Endothelial cell of umbilical vein (primary cell): ENCODE results near the gene MYZAP. TPM values are rescaled to one million over a fixed set of nuclear protein-coding genes. Genes with fewer than 3 reads are reported as not detected.

Source experiments
- BruUV-seq: library from RNA; stranded (reverse); fragments of 400-500 nt; replicated peaks from 2 replicates; lab custom pipeline; 2021; lab: Mats Ljungman, UMichigan
- CTCF ChIA-PET: fragments of 300-600, 350-600 bp; sonication (Branson Sonifier 250); formaldehyde crosslinking; loops from one replicate; lab custom pipeline; 2021; ENCODE audit warnings: antibody characterized with exemption, inconsistent platforms; lab: Charles Lee
- POLR2A ChIA-PET: fragments of 300-600, 350-600 bp; sonication (Branson Sonifier 250); formaldehyde crosslinking; loops from one replicate; lab custom pipeline; 2021; ENCODE audit warnings: antibody characterized with exemption, inconsistent platforms; lab: Charles Lee
- DNase-seq: peaks from one replicate; pipeline ENCODE4 v3.0.0-alpha.2; 2011; ENCODE audit warnings: low read depth, low spot score
- FAIRE-seq: peaks from 2 replicates; lab custom pipeline; 2011; peaks lifted over from hg19 to GRCh38; lab: Jason Lieb, UNC
- H2AFZ ChIP-seq: 2 replicates; pipeline ENCODE4 v1.6.0; 2012; ENCODE audit warnings: low read depth, low read length, control low read depth, inconsistent platforms
- H3K27ac ChIP-seq: 2 replicates; pipeline ENCODE4 v1.5.1; 2011; ENCODE audit warnings: low read depth, mild to moderate bottlenecking, control low read depth, low read length, moderate library complexity; ENCODE audit not compliant: insufficient read depth
- H3K27me3 ChIP-seq, 2 experiments: 2 replicates each; pipeline versions ENCODE4 v1.6.0 to v1.6.1; 2011; ENCODE audit warnings: low read length in 2 of 2, mixed read lengths in 1 of 2; ENCODE audit not compliant: control insufficient read depth in 2 of 2, insufficient read depth in 2 of 2
- H3K36me3 ChIP-seq, 2 experiments: 2 replicates in 1 of 2; 3 replicates in 1 of 2; pipeline ENCODE4 v1.5.1; 2011; ENCODE audit warnings: low read length in 2 of 2, mild to moderate bottlenecking in 1 of 2, moderate library complexity in 1 of 2; ENCODE audit not compliant: control insufficient read depth in 2 of 2, insufficient read depth in 2 of 2; ENCODE audit errors: extremely low read depth in 1 of 2
- H3K4me1 ChIP-seq: 3 replicates; pipeline ENCODE4 v1.5.1; 2011; ENCODE audit warnings: mild to moderate bottlenecking, low read length; ENCODE audit not compliant: control insufficient read depth, insufficient read depth; ENCODE audit errors: extremely low read depth
- H3K4me2 ChIP-seq: 2 replicates; pipeline ENCODE4 v1.6.1; 2011; ENCODE audit warnings: low read length, control low read depth, mixed read lengths; ENCODE audit not compliant: insufficient read depth
- H3K4me3 ChIP-seq, 3 experiments: fragments of 200-600 bp in 1 of 3; sonication (generic), shearing (Covaris generic) in 1 of 3; replicated peaks in 1 of 3; 2 replicates each; pipeline ENCODE4 v1.5.1; 2011 to 2016; ENCODE audit warnings: control low read depth in 3 of 3, low read length in 3 of 3, mild to moderate bottlenecking in 2 of 3, inconsistent platforms in 1 of 3, low read depth in 1 of 3, moderate library complexity in 1 of 3; ENCODE audit not compliant: insufficient read depth in 1 of 3
- H3K79me2 ChIP-seq: 2 replicates; pipeline ENCODE4 v1.6.0; 2012; ENCODE audit warnings: low read length, inconsistent platforms; ENCODE audit not compliant: control insufficient read depth, insufficient read depth
- H3K9ac ChIP-seq: replicated peaks from 2 replicates; pipeline ENCODE3; 2011; ENCODE audit warnings: low read length, control low read depth; ENCODE audit not compliant: insufficient read depth; ENCODE audit errors: extremely low read depth
- H3K9me1 ChIP-seq: replicated peaks from 3 replicates; pipeline ENCODE4 v1.6.0; 2011; ENCODE audit warnings: mild to moderate bottlenecking, low read length; ENCODE audit not compliant: control insufficient read depth, insufficient read depth; ENCODE audit errors: extremely low read depth
- H3K9me3 ChIP-seq: replicated peaks from 2 replicates; pipeline ENCODE4 v1.5.1; 2012; ENCODE audit warnings: low read length, inconsistent platforms; ENCODE audit not compliant: control insufficient read depth, insufficient read depth
- H4K20me1 ChIP-seq: replicated peaks from 2 replicates; pipeline ENCODE3; 2011; ENCODE audit warnings: mild to moderate bottlenecking, low read length; ENCODE audit not compliant: control insufficient read depth, insufficient read depth; ENCODE audit errors: extremely low read depth
- EZH2 ChIP-seq: IDR thresholded peaks from 2 replicates; pipeline ENCODE4 v1.6.1; 2012; ENCODE audit warnings: borderline replicate concordance, low read depth, mild to moderate bottlenecking, moderate library complexity, low read length, inconsistent platforms; ENCODE audit not compliant: severe bottlenecking
- FOS ChIP-seq: IDR thresholded peaks from 2 replicates; pipeline ENCODE4 v1.6.1; 2011; ENCODE audit warnings: mild to moderate bottlenecking, low read length, moderate library complexity, borderline replicate concordance; ENCODE audit not compliant: insufficient read depth
- GATA2 ChIP-seq: IDR thresholded peaks from 2 replicates; pipeline ENCODE4 v1.7.0; 2011; ENCODE audit warnings: low read depth, mild to moderate bottlenecking, moderate library complexity, mixed read lengths, low read length; ENCODE audit not compliant: insufficient read length, insufficient read depth
- JUN ChIP-seq: IDR thresholded peaks from 2 replicates; pipeline ENCODE4 v1.6.1; 2011; ENCODE audit warnings: borderline replicate concordance, low read depth; ENCODE audit not compliant: insufficient read length, insufficient read depth
- MYC ChIP-seq: IDR thresholded peaks from one replicate; pipeline ENCODE4 v1.6.1; 2011; ENCODE audit warnings: mild to moderate bottlenecking, low read depth, low read length
- POLR2A ChIP-seq: IDR thresholded peaks from 2 replicates; pipeline ENCODE4 v1.6.1; 2012; ENCODE audit warnings: low read depth, mild to moderate bottlenecking, control low read depth, low read length
- POLR2AphosphoS5 ChIP-seq: IDR thresholded peaks from 2 replicates; pipeline ENCODE4 v1.6.1; 2012; ENCODE audit warnings: low read depth, mild to moderate bottlenecking, control low read depth, low read length, moderate library complexity; ENCODE audit not compliant: insufficient read depth
- dilution Hi-C: fragments of 300-500 bp; cut with MboI; formaldehyde crosslinking; loops from one replicate; pipeline ENCODE4 v1.15.0; 2019; ENCODE audit warnings: low sequenced_read_pairs; ENCODE audit not compliant: extremely low pct_ligation_motif_present
- intact Hi-C: fragments of 100-400 bp; cut with micrococcal nuclease; formaldehyde crosslinking; loops from one replicate; pipeline ENCODE4 v1.10.0; 2022
- polyA plus RNA-seq, 4 experiments: library from polyadenylated mRNA; depleted of rRNA in 3 of 4; stranded (reverse) in 3 of 4; unstranded in 1 of 4; fragments of >200 nt; gene quantifications; 2 replicates each; pipeline versions ENCODE4 v1.2.1 to v1.2.3, GENCODE V29; 2011 to 2012; ENCODE audit warnings: missing spikeins in 1 of 4
- total RNA-seq: library from RNA; stranded (reverse); gene quantifications from 2 replicates; pipeline ENCODE4 v1.2.3, GENCODE V29; 2021
- TF ChIP-seq, protein P1 (sequence below), 2 donors: IDR thresholded peaks; 1 replicate in 1 of 2; 2 replicates in 1 of 2; pipeline ENCODE4 v1.5.1; 2011; ENCODE audit warnings: low read length in 2 of 2, mild to moderate bottlenecking in 2 of 2, moderate library complexity in 2 of 2, control low read depth in 1 of 2, inconsistent platforms in 1 of 2, low read depth in 1 of 2; ENCODE audit not compliant: insufficient read depth in 1 of 2; ENCODE audit errors: extremely low read depth in 1 of 2

Gene MYZAP
- total and polyA plus RNA-seq, 2 donors (not counting 3 experiments of a cell fraction or from before 2014, with no cell fraction given) = 6.3 to 8.1 TPM

DNA sequence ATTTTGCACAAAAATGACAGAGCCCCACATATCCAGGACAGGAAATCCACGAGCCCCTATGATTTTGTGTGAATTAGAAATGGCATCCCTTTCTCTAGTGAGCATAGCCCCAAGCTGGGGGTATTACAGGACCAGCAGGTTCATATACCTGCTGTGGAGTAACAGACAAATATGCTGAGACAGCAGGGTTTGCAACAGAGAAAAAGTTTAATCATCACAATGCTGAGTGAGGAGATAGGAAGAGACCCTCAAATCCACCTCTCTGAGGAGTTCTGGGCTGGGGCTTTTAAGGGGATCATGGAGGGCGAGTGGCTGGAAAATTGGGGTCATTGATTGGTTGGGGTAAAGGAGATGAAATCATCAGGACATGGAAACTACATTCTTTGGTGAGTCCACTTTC is 8.4 kb upstream of the MYZAP start:
- FAIRE-seq (no peak), DNase-seq (no peak)
- Histone ChIP-seq H3K9me3 (no peaks in the 10 kb centered on the region), H3K79me2 (no peaks in the 10 kb centered on the region), H2AFZ (no peak overlapping the region), H3K36me3 (no peaks in the 10 kb centered on the region), H3K4me3 (no peak overlapping the region), H3K27me3 (no peaks in the 10 kb centered on the region), H3K9me1 (no peaks in the 10 kb centered on the region), H3K9ac (no peak overlapping the region), H3K4me2 (no peak overlapping the region), H4K20me1 (no peaks in the 10 kb centered on the region), H3K27ac (no peak overlapping the region), H3K4me1 (peaks cover 21% of the 10 kb centered on the region)
- intact Hi-C loops (no loop called here), dilution Hi-C loops (no loop called here)
- TF ChIP-seq, protein P1, sequence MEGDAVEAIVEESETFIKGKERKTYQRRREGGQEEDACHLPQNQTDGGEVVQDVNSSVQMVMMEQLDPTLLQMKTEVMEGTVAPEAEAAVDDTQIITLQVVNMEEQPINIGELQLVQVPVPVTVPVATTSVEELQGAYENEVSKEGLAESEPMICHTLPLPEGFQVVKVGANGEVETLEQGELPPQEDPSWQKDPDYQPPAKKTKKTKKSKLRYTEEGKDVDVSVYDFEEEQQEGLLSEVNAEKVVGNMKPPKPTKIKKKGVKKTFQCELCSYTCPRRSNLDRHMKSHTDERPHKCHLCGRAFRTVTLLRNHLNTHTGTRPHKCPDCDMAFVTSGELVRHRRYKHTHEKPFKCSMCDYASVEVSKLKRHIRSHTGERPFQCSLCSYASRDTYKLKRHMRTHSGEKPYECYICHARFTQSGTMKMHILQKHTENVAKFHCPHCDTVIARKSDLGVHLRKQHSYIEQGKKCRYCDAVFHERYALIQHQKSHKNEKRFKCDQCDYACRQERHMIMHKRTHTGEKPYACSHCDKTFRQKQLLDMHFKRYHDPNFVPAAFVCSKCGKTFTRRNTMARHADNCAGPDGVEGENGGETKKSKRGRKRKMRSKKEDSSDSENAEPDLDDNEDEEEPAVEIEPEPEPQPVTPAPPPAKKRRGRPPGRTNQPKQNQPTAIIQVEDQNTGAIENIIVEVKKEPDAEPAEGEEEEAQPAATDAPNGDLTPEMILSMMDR (IDR thresholded peaks at IDR 0.05; ENCODE audit: extremely low read depth in 1 of 2, insufficient read depth in 1 of 2, low read depth in 1 of 2, low read length in 2 of 2) = no peak
- TF ChIP-seq POLR2A (no peak), FOS (no peak)
- CTCF ChIA-PET = interaction anchor here (1.4 kb wide), 1 partner anchor 22 kb away, joined by 3 read pairs; no protein-coding TSS in a partner anchor
- POLR2A ChIA-PET = no interaction called here
- no TSS peak for BruUV-seq

DNA sequence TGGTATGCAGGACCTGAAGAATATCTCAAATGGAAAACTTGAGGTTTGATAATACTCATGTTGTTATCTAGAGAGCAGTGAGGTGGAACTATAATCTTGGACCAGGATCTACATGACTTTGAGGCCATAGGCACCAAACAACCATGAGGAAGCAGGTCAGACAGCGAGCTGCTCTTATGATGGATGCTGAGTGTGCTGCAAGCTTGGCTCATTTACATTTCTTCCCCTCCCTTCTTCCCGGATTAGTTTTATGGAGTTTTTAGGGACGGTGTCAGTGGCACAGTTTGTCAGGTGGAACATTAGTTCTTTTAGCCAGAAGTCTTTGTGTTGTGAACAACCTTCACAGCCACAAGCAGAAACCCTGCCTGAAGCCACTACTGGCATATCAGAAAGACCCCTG is 8.0 kb upstream of the MYZAP start:
- H3K4me3 ChIP-seq = no peak overlapping the region
- no peaks in the 10 kb centered on the region for H3K79me2 ChIP-seq
- TF ChIP-seq FOS (no peak), POLR2A (no peak), MYC (no peak), POLR2AphosphoS5 (no peak), EZH2 (no peak), JUN (no peak), GATA2 (no peak)
- TF ChIP-seq, protein P1 (IDR thresholded peaks at IDR 0.05; ENCODE audit: extremely low read depth in 1 of 2, insufficient read depth in 1 of 2, low read depth in 1 of 2, low read length in 2 of 2) = no peak
- ChIA-PET POLR2A (no interaction called here), CTCF (interaction anchor here (1.4 kb wide), 1 partner anchor 23 kb away, joined by 3 read pairs; no protein-coding TSS in a partner anchor)
- no peak overlapping the region for H3K27ac ChIP-seq
- intact Hi-C loops = no loop called here
- peaks cover 17% of the 10 kb centered on the region for H3K4me1 ChIP-seq
- DNase-seq (no peak), FAIRE-seq (no peak)
- H3K36me3 ChIP-seq = no peaks in the 10 kb centered on the region
- no peak overlapping the region for H3K4me2 ChIP-seq
- H2AFZ ChIP-seq = no peak overlapping the region
- H3K27me3 ChIP-seq = no peaks in the 10 kb centered on the region
- H4K20me1 ChIP-seq = no peaks in the 10 kb centered on the region
- BruUV-seq = no TSS peak
- H3K9me1 ChIP-seq = no peaks in the 10 kb centered on the region
- dilution Hi-C loops = no loop called here
- no peaks in the 10 kb centered on the region for H3K9me3 ChIP-seq
- H3K9ac ChIP-seq = no peak overlapping the region
